Activated T-helper 2 cell treated with anti-CD3 and anti-CD28 coated beads, Interferon-gamma antibody, Interleukin-2, Interleukin-4, amounts not matched to agents 10 μg/mL and 5 μg/mL and 100 μg/mL, durations not matched to agents 14 hours and 24 hours and 36 hours (primary cell): ENCODE results near the gene TTLL4. TPM values are rescaled to one million over a fixed set of nuclear protein-coding genes. Genes with fewer than 3 reads are reported as not detected.
A peak's percentile ranks its signal among the peaks of the same experiment; 100 is the strongest.

Source experiments
- DNase-seq: peaks from one replicate; pipeline ENCODE4 v3.0.0; 2021; ENCODE audit warnings: low spot score
- H3K27ac Mint-ChIP-seq: one replicate; pipeline ENCODE4 v1.8.0; 2021; ENCODE audit warnings: mixed read lengths
- H3K27me3 Mint-ChIP-seq: one replicate; pipeline ENCODE4 v1.8.0; 2021; ENCODE audit warnings: low read depth, mixed read lengths
- H3K36me3 Mint-ChIP-seq: one replicate; pipeline ENCODE4 v1.8.0; 2021; ENCODE audit warnings: low read depth, mixed read lengths
- H3K4me1 Mint-ChIP-seq: one replicate; pipeline ENCODE4 v1.8.0; 2021; ENCODE audit warnings: low read depth, mixed read lengths
- H3K4me3 Mint-ChIP-seq: one replicate; pipeline ENCODE4 v1.8.0; 2021; ENCODE audit warnings: low read depth, mild to moderate bottlenecking, moderate library complexity, mixed read lengths
- H3K9me3 Mint-ChIP-seq: one replicate; pipeline ENCODE4 v1.8.0; 2021; ENCODE audit warnings: mixed read lengths
- intact Hi-C: fragments of 100-400 bp; cut with micrococcal nuclease; formaldehyde crosslinking; loops from one replicate; pipeline ENCODE4 v1.15.1; 2023
- total RNA-seq: library from RNA; stranded (reverse); gene quantifications from 2 replicates; pipeline ENCODE4 v1.2.3, GENCODE V29; 2022

The TTLL4 gene
- total RNA-seq, 1 donor from 2014 or later, result 55.7 TPM

GRCh38 chr2:218691234-218691633 is 19.4 kb upstream of the TTLL4 start:
- H3K27me3 Mint-ChIP-seq, result no peaks in the 10 kb centered on the region
- no peak overlapping the region for H3K4me3 Mint-ChIP-seq
- H3K9me3 Mint-ChIP-seq, result no peaks in the 10 kb centered on the region
- DNase-seq, result no peak
- H3K27ac Mint-ChIP-seq, result no peak overlapping the region
- peaks cover 6% of the 10 kb centered on the region for H3K4me1 Mint-ChIP-seq
- H3K36me3 Mint-ChIP-seq, result no peaks in the 10 kb centered on the region
- intact Hi-C loops, result no loop called here

- DNase-seq, result no peak
- Mint-ChIP-seq H3K9me3 (no peaks in the 10 kb centered on the region), H3K27ac (no peak overlapping the region), H3K4me1 (no peaks in the 10 kb centered on the region), H3K36me3 (no peaks in the 10 kb centered on the region), H3K27me3 (no peaks in the 10 kb centered on the region), H3K4me3 (no peak overlapping the region)
- intact Hi-C loops, result no loop called here
These were observed 16.1 kb upstream of the TTLL4 start for GRCh38 chr2:218694405-218695145.

GRCh38 chr2:218698885-218699284 is 11.8 kb upstream of the TTLL4 start:
- no peak overlapping the region for H3K4me3 Mint-ChIP-seq
- intact Hi-C loops, result no loop called here
- no peaks in the 10 kb centered on the region for H3K9me3 Mint-ChIP-seq
- H3K36me3 Mint-ChIP-seq, result no peaks in the 10 kb centered on the region
- H3K27ac Mint-ChIP-seq, result no peak overlapping the region
- no peak for DNase-seq
- H3K4me1 Mint-ChIP-seq, result no peaks in the 10 kb centered on the region
- no peaks in the 10 kb centered on the region for H3K27me3 Mint-ChIP-seq

GRCh38 chr2:218701806-218702205 is 8.8 kb upstream of the TTLL4 start:
- H3K27me3 Mint-ChIP-seq, result peaks cover 2% of the 10 kb centered on the region
- no peaks in the 10 kb centered on the region for H3K36me3 Mint-ChIP-seq
- intact Hi-C loops, result no loop called here
- no peak for DNase-seq
- H3K4me1 Mint-ChIP-seq, result no peaks in the 10 kb centered on the region
- H3K9me3 Mint-ChIP-seq, result no peaks in the 10 kb centered on the region
- H3K4me3 Mint-ChIP-seq, result no peak overlapping the region
- no peak overlapping the region for H3K27ac Mint-ChIP-seq

- DNase-seq, result no peak
- H3K36me3 Mint-ChIP-seq, result no peaks in the 10 kb centered on the region
- no peak overlapping the region for H3K27ac Mint-ChIP-seq
- peaks cover 2% of the 10 kb centered on the region for H3K27me3 Mint-ChIP-seq
- intact Hi-C loops, result no loop called here
- no peak overlapping the region for H3K4me3 Mint-ChIP-seq
- no peaks in the 10 kb centered on the region for H3K9me3 Mint-ChIP-seq
- H3K4me1 Mint-ChIP-seq, result peaks cover 2% of the 10 kb centered on the region
These were observed 7.3 kb upstream of the TTLL4 start for GRCh38 chr2:218703341-218703740.

- Mint-ChIP-seq H3K4me1 (peaks cover 9% of the 10 kb centered on the region), H3K27me3 (peaks cover 2% of the 10 kb centered on the region), H3K36me3 (peaks cover 4% of the 10 kb centered on the region), H3K4me3 (no peak overlapping the region), H3K9me3 (no peaks in the 10 kb centered on the region), H3K27ac (no peak overlapping the region)
- no peak for DNase-seq
- intact Hi-C loops, result no loop called here
These were observed 2.5 kb upstream of the TTLL4 start for GRCh38 chr2:218708086-218708485.

- Mint-ChIP-seq H3K4me1 (peaks cover 17% of the 10 kb centered on the region), H3K27me3 (peaks cover 2% of the 10 kb centered on the region), H3K36me3 (peaks cover 9% of the 10 kb centered on the region), H3K4me3 (peak overlapping the region; percentile 95), H3K27ac (no peak overlapping the region), H3K9me3 (no peaks in the 10 kb centered on the region)
- intact Hi-C loops, result loop anchor here (1.0 to 2.0 kb wide), 7 partner anchors 23 to 789 kb away; partner anchors contain the start of genes BCS1L, CNOT9, GMPPA and RNF25
- DNase-seq, result no peak
These were observed 727 bp upstream of the TTLL4 start for GRCh38 chr2:218709908-218710307.

- DNase-seq, result no peak
- no peaks in the 10 kb centered on the region for H3K9me3 Mint-ChIP-seq
- peaks cover 17% of the 10 kb centered on the region for H3K4me1 Mint-ChIP-seq
- peaks cover 9% of the 10 kb centered on the region for H3K36me3 Mint-ChIP-seq
- peaks cover 2% of the 10 kb centered on the region for H3K27me3 Mint-ChIP-seq
- intact Hi-C loops, result loop anchor here (1.0 to 2.0 kb wide), 7 partner anchors 22 to 788 kb away; partner anchors contain the start of genes BCS1L, CNOT9, GMPPA and RNF25
- H3K4me3 Mint-ChIP-seq, result peak overlapping the region; percentile 95
- no peak overlapping the region for H3K27ac Mint-ChIP-seq
These were observed 325 bp upstream of the TTLL4 start for GRCh38 chr2:218710334-218710686.

- peaks cover 17% of the 10 kb centered on the region for H3K4me1 Mint-ChIP-seq
- H3K27ac Mint-ChIP-seq, result peak overlapping the region; percentile 84
- intact Hi-C loops, result loop anchor here (2.0 kb wide), 5 partner anchors 21 to 787 kb away; partner anchors contain the start of genes CNOT9, GMPPA and USP37
- H3K9me3 Mint-ChIP-seq, result no peaks in the 10 kb centered on the region
- no peaks in the 10 kb centered on the region for H3K27me3 Mint-ChIP-seq
- DNase-seq, result no peak
- peaks cover 14% of the 10 kb centered on the region for H3K36me3 Mint-ChIP-seq
- peak overlapping the region; percentile 95 for H3K4me3 Mint-ChIP-seq
These were observed 905 bp downstream of the TTLL4 start for GRCh38 chr2:218711550-218711929.

- Mint-ChIP-seq H3K4me3 (no peak overlapping the region), H3K27ac (no peak overlapping the region), H3K4me1 (peaks cover 24% of the 10 kb centered on the region), H3K36me3 (peaks cover 19% of the 10 kb centered on the region), H3K9me3 (no peaks in the 10 kb centered on the region), H3K27me3 (no peaks in the 10 kb centered on the region)
- intact Hi-C loops, result no loop called here
- DNase-seq, result no peak
These were observed 3.3 kb downstream of the TTLL4 start for GRCh38 chr2:218713922-218714321.

GRCh38 chr2:218716070-218716469 is 5.4 kb downstream of the TTLL4 start:
- Mint-ChIP-seq H3K4me3 (no peak overlapping the region), H3K9me3 (no peaks in the 10 kb centered on the region), H3K27ac (no peak overlapping the region), H3K27me3 (no peaks in the 10 kb centered on the region), H3K36me3 (peaks cover 30% of the 10 kb centered on the region), H3K4me1 (peaks cover 30% of the 10 kb centered on the region)
- no peak for DNase-seq
- intact Hi-C loops, result no loop called here

GRCh38 chr2:218717262-218717661 is 6.6 kb downstream of the TTLL4 start:
- H3K36me3 Mint-ChIP-seq, result peaks cover 27% of the 10 kb centered on the region
- H3K4me1 Mint-ChIP-seq, result peaks cover 29% of the 10 kb centered on the region
- DNase-seq, result no peak
- no peak overlapping the region for H3K4me3 Mint-ChIP-seq
- no peaks in the 10 kb centered on the region for H3K27me3 Mint-ChIP-seq
- intact Hi-C loops, result no loop called here
- no peak overlapping the region for H3K27ac Mint-ChIP-seq
- H3K9me3 Mint-ChIP-seq, result no peaks in the 10 kb centered on the region

GRCh38 chr2:218718058-218718457 is 7.4 kb downstream of the TTLL4 start:
- H3K27me3 Mint-ChIP-seq, result no peaks in the 10 kb centered on the region

More at GRCh38 chr2:218718058-218718457, 7.4 kb downstream of the TTLL4 start:
- Mint-ChIP-seq H3K36me3 (peaks cover 27% of the 10 kb centered on the region), H3K4me3 (no peak overlapping the region), H3K27ac (no peak overlapping the region), H3K4me1 (peaks cover 36% of the 10 kb centered on the region), H3K9me3 (no peaks in the 10 kb centered on the region)
- no peak for DNase-seq
- intact Hi-C loops, result no loop called here
